ENCODE measurements around the gene RAB4A.

- TF ChIP-seq HNRNPUL1 (IDR thresholded peaks at IDR 0.05; ENCODE audit: low read length) (no peak), FOS (IDR thresholded peaks at IDR 0.05; ENCODE audit: extremely low read depth, insufficient read length) (no peak), CHD7 (IDR thresholded peaks at IDR 0.05; ENCODE audit: low read depth, low read length) (no peak), SAFB (IDR thresholded peaks at IDR 0.05; ENCODE audit: borderline replicate concordance, low read depth, low read length) (no peak), ZNF445 (CRISPR knock-in tag; IDR thresholded peaks at IDR 0.05; ENCODE audit: low read depth) (no peak), ZKSCAN1 (IDR thresholded peaks at IDR 0.05; ENCODE audit: low read depth, low read length) (no peak), CEBPB (tag; IDR thresholded peaks at IDR 0.05) (no peak), NFYB (IDR thresholded peaks at IDR 0.05; ENCODE audit: extremely low read depth, insufficient read length) (no peak), LEF1 (IDR thresholded peaks at IDR 0.05) (no peak)
- TF ChIP-seq, protein P1, sequence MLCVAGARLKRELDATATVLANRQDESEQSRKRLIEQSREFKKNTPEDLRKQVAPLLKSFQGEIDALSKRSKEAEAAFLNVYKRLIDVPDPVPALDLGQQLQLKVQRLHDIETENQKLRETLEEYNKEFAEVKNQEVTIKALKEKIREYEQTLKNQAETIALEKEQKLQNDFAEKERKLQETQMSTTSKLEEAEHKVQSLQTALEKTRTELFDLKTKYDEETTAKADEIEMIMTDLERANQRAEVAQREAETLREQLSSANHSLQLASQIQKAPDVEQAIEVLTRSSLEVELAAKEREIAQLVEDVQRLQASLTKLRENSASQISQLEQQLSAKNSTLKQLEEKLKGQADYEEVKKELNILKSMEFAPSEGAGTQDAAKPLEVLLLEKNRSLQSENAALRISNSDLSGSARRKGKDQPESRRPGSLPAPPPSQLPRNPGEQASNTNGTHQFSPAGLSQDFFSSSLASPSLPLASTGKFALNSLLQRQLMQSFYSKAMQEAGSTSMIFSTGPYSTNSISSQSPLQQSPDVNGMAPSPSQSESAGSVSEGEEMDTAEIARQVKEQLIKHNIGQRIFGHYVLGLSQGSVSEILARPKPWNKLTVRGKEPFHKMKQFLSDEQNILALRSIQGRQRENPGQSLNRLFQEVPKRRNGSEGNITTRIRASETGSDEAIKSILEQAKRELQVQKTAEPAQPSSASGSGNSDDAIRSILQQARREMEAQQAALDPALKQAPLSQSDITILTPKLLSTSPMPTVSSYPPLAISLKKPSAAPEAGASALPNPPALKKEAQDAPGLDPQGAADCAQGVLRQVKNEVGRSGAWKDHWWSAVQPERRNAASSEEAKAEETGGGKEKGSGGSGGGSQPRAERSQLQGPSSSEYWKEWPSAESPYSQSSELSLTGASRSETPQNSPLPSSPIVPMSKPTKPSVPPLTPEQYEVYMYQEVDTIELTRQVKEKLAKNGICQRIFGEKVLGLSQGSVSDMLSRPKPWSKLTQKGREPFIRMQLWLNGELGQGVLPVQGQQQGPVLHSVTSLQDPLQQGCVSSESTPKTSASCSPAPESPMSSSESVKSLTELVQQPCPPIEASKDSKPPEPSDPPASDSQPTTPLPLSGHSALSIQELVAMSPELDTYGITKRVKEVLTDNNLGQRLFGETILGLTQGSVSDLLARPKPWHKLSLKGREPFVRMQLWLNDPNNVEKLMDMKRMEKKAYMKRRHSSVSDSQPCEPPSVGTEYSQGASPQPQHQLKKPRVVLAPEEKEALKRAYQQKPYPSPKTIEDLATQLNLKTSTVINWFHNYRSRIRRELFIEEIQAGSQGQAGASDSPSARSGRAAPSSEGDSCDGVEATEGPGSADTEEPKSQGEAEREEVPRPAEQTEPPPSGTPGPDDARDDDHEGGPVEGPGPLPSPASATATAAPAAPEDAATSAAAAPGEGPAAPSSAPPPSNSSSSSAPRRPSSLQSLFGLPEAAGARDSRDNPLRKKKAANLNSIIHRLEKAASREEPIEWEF (CRISPR knock-in tag; IDR thresholded peaks at IDR 0.05), result no peak
- TF ChIP-seq, protein P2, sequence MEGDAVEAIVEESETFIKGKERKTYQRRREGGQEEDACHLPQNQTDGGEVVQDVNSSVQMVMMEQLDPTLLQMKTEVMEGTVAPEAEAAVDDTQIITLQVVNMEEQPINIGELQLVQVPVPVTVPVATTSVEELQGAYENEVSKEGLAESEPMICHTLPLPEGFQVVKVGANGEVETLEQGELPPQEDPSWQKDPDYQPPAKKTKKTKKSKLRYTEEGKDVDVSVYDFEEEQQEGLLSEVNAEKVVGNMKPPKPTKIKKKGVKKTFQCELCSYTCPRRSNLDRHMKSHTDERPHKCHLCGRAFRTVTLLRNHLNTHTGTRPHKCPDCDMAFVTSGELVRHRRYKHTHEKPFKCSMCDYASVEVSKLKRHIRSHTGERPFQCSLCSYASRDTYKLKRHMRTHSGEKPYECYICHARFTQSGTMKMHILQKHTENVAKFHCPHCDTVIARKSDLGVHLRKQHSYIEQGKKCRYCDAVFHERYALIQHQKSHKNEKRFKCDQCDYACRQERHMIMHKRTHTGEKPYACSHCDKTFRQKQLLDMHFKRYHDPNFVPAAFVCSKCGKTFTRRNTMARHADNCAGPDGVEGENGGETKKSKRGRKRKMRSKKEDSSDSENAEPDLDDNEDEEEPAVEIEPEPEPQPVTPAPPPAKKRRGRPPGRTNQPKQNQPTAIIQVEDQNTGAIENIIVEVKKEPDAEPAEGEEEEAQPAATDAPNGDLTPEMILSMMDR (IDR thresholded peaks at IDR 0.05 in 2 of 3, conservative IDR thresholded peaks at IDR 0.05 in 1 of 3; ENCODE audit: insufficient read depth in 2 of 3, low read depth in 1 of 3, low read length in 3 of 3), result no peak
Observed at GRCh38 chr1:229305392-229305791, 34.5 kb downstream of the RAB4A start.
